Liver (tissue), 9 donors: Measurements from ENCODE around the gene POLR3C. TPM values are rescaled to one million over a fixed set of nuclear protein-coding genes. Genes with fewer than 3 reads are reported as not detected.

Experiments
- DNase-seq: peaks from one replicate; pipeline ENCODE4 v3.0.0-alpha.2; 2017; ENCODE audit warnings: low spot score
- H3K27ac ChIP-seq, 2 donors: one replicate each; pipeline ENCODE4 v1.7.0; 2013; ENCODE audit warnings: inconsistent platforms in 2 of 2, low read length in 2 of 2, control low read depth in 1 of 2, low read depth in 1 of 2, mild to moderate bottlenecking in 1 of 2
- H3K27me3 ChIP-seq, 4 donors: one replicate each; pipeline versions ENCODE4 v1.6.1 to v1.7.0; 2013; ENCODE audit warnings: low read length in 3 of 4, inconsistent platforms in 1 of 4, mild to moderate bottlenecking in 1 of 4, moderate library complexity in 1 of 4; ENCODE audit not compliant: control insufficient read depth in 4 of 4, insufficient read depth in 4 of 4
- H3K36me3 ChIP-seq, 4 donors: one replicate each; pipeline versions ENCODE4 v1.6.1 to v1.7.0; 2013; ENCODE audit warnings: low read length in 3 of 4, mild to moderate bottlenecking in 3 of 4, low read depth in 1 of 4, moderate library complexity in 1 of 4; ENCODE audit not compliant: control insufficient read depth in 4 of 4, insufficient read depth in 3 of 4
- H3K4me1 ChIP-seq, 4 donors: one replicate each; pipeline versions ENCODE4 v1.6.1 to v1.7.0; 2013; ENCODE audit warnings: low read length in 3 of 4, mild to moderate bottlenecking in 3 of 4, moderate library complexity in 1 of 4; ENCODE audit not compliant: control insufficient read depth in 4 of 4, insufficient read depth in 4 of 4
- H3K4me3 ChIP-seq, 3 donors: one replicate each; pipeline versions ENCODE4 v1.6.1 to v1.7.0; 2013; ENCODE audit warnings: low read length in 3 of 3, control low read depth in 1 of 3, low read depth in 1 of 3, mild to moderate bottlenecking in 1 of 3
- H3K9ac ChIP-seq, 2 donors: one replicate each; pipeline ENCODE4 v1.7.0; 2013; ENCODE audit warnings: low read length in 2 of 2, mild to moderate bottlenecking in 2 of 2, moderate library complexity in 2 of 2, control low read depth in 1 of 2, low read depth in 1 of 2
- H3K9me3 ChIP-seq, 4 donors: one replicate each; pipeline versions ENCODE4 v1.6.1 to v1.7.0; 2013; ENCODE audit warnings: low read length in 3 of 4; ENCODE audit not compliant: control insufficient read depth in 4 of 4
- EGR1 ChIP-seq, 2 donors: IDR thresholded peaks; 2 replicates each; pipeline ENCODE4 v1.6.1; 2016 to 2018; ENCODE audit warnings: antibody characterized with exemption in 2 of 2, low read depth in 2 of 2
- FOXA1 ChIP-seq: IDR thresholded peaks from 2 replicates; pipeline ENCODE4 v1.6.1; 2016; ENCODE audit warnings: antibody characterized with exemption
- FOXA2 ChIP-seq: IDR thresholded peaks from 2 replicates; pipeline ENCODE4 v1.6.1; 2016; ENCODE audit warnings: antibody characterized with exemption
- GABPA ChIP-seq, 2 donors: IDR thresholded peaks in 1 of 2; conservative IDR thresholded peaks in 1 of 2; 2 replicates each; pipeline ENCODE4 v1.6.1; 2016; ENCODE audit warnings: antibody characterized with exemption in 2 of 2, mild to moderate bottlenecking in 1 of 2, moderate library complexity in 1 of 2
- HNF4A ChIP-seq, 2 donors: conservative IDR thresholded peaks; 2 replicates each; pipeline ENCODE4 v1.6.1; 2016; ENCODE audit warnings: antibody characterized with exemption in 2 of 2, mild to moderate bottlenecking in 2 of 2
- HNF4G ChIP-seq: IDR thresholded peaks from 2 replicates; pipeline ENCODE4 v1.6.1; 2016; ENCODE audit warnings: antibody characterized with exemption
- JUND ChIP-seq, 2 donors: IDR thresholded peaks; 2 replicates each; pipeline ENCODE4 v1.6.1; 2016; ENCODE audit warnings: antibody characterized with exemption in 2 of 2
- NR2F2 ChIP-seq: IDR thresholded peaks from 2 replicates; pipeline ENCODE4 v1.6.1; 2016; ENCODE audit warnings: antibody characterized with exemption
- RAD21 ChIP-seq, 2 donors: IDR thresholded peaks; 2 replicates each; pipeline ENCODE4 v1.6.1; 2016; ENCODE audit warnings: antibody characterized with exemption in 2 of 2, mild to moderate bottlenecking in 2 of 2
- RXRA ChIP-seq, 2 donors: IDR thresholded peaks; 2 replicates each; pipeline ENCODE4 v1.6.1; 2017 to 2018; ENCODE audit warnings: antibody characterized with exemption in 2 of 2, mild to moderate bottlenecking in 1 of 2
- SP1 ChIP-seq: IDR thresholded peaks from 2 replicates; pipeline ENCODE4 v1.6.1; 2018; ENCODE audit warnings: antibody characterized with exemption, mild to moderate bottlenecking
- TAF1 ChIP-seq: conservative IDR thresholded peaks from 2 replicates; pipeline ENCODE4 v1.6.1; 2016; ENCODE audit warnings: antibody characterized with exemption, mild to moderate bottlenecking
- YY1 ChIP-seq: IDR thresholded peaks from 2 replicates; pipeline ENCODE4 v1.6.1; 2016; ENCODE audit warnings: antibody characterized with exemption, mild to moderate bottlenecking
- WGBS: extraction: QIAGEN DNeasy Blood & Tissue Kit; methylation state at CpG from one replicate; pipeline ENCODE4 v1.1.7; 2013; 5-methylcytosine and 5-hydroxymethylcytosine counted together
- polyA plus RNA-seq, 2 donors: library from polyadenylated mRNA; stranded (reverse) in 1 of 2; unstranded in 1 of 2; fragments of 200-250 nt in 1 of 2; fragments of >200 nt in 1 of 2; fragmentation: Nextera tagmentation in 1 of 2; extraction: Ambion mirVana in 1 of 2; gene quantifications; one replicate each; pipeline versions ENCODE4 v1.2.1 to v1.2.3, GENCODE V29; 2013 to 2015
- total RNA-seq, 2 donors: library from RNA; depleted of rRNA; stranded (reverse); fragments of >200 nt; gene quantifications; one replicate each; pipeline ENCODE4 v1.2.3, GENCODE V29; 2014
- TF ChIP-seq, protein P1 (sequence below): fragments of 150-350 bp; IDR thresholded peaks from 2 replicates; pipeline ENCODE4 v1.5.1; 2017; ENCODE audit warnings: improper control_type of control experiment, low read depth, low read length; ENCODE audit not compliant: missing input control
- TF ChIP-seq, protein P2 (sequence below): IDR thresholded peaks from 2 replicates; pipeline ENCODE4 v1.6.1; 2016; ENCODE audit warnings: antibody characterized with exemption
- TF ChIP-seq, protein P3 (sequence below): IDR thresholded peaks from 2 replicates; pipeline ENCODE4 v1.6.1; 2016; ENCODE audit warnings: antibody characterized with exemption
- TF ChIP-seq, protein P4 (sequence below): IDR thresholded peaks from 2 replicates; pipeline ENCODE4 v1.6.1; 2016; ENCODE audit warnings: antibody characterized with exemption
- TF ChIP-seq, protein P5 (sequence below): IDR thresholded peaks from 2 replicates; pipeline ENCODE4 v1.6.1; 2016; ENCODE audit warnings: antibody characterized with exemption, mild to moderate bottlenecking
- donor health status: healthy.
- donor health status: healthy.
- donor health status: healthy.
- donor health status: healthy.
- donor health status: healthy.

POLR3C gene
- total and polyA plus RNA-seq, 4 donors = 6.3 to 22.0 (median 10.6) TPM

DNA sequence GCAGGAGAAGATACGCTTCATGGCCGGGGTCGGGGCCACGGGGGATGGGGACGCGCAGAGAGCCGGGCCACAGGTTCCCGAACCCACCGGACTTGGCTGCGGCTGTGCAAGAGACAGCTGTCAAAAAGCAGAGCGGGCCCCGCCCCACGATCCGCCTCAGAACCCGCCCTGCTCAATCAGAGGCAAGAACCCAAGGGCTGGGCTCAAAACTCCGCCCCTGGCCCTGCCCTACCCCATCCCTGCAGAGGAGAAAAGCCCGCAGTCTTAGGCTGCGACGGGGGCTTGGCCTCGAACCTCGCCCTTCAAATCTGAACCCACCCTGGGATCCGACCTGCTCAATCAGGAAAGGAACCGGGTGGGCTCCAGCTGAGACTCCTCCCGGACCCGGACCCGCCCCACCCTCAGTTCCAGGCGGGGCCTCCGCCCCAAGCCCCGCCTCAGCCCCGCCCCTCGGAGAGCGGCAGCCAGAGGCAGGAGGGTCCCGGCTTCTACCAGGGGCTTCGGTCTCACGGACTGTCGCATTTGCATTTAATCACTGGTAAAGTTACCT, 61.8 kb downstream of the POLR3C start, which contains the start of gene ANKRD35:
Gene ANKRD35 (minus strand): TSS at position 129 of the 550 bp plus-strand sequence. CDS start 108 bp downstream, at position 21.
- 2% methylated on average over 36 of the region's 36 CpGs for WGBS
- TF ChIP-seq SP1 = no peak
- no peak for TF ChIP-seq EGR1 (IDR thresholded peaks at IDR 0.05; ENCODE audit: low read depth in 2 of 2)
- no peak for TF ChIP-seq NR2F2
- no peak for TF ChIP-seq GABPA (IDR thresholded peaks at IDR 0.05 in 1 of 2, conservative IDR thresholded peaks at IDR 0.05 in 1 of 2)
- no peak for TF ChIP-seq HNF4G
- TF ChIP-seq, protein P1, sequence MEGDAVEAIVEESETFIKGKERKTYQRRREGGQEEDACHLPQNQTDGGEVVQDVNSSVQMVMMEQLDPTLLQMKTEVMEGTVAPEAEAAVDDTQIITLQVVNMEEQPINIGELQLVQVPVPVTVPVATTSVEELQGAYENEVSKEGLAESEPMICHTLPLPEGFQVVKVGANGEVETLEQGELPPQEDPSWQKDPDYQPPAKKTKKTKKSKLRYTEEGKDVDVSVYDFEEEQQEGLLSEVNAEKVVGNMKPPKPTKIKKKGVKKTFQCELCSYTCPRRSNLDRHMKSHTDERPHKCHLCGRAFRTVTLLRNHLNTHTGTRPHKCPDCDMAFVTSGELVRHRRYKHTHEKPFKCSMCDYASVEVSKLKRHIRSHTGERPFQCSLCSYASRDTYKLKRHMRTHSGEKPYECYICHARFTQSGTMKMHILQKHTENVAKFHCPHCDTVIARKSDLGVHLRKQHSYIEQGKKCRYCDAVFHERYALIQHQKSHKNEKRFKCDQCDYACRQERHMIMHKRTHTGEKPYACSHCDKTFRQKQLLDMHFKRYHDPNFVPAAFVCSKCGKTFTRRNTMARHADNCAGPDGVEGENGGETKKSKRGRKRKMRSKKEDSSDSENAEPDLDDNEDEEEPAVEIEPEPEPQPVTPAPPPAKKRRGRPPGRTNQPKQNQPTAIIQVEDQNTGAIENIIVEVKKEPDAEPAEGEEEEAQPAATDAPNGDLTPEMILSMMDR = no peak
- no peak for TF ChIP-seq RXRA (IDR thresholded peaks at IDR 0.05)
- no peak for TF ChIP-seq FOXA1
- no peak for TF ChIP-seq YY1
- TF ChIP-seq, protein P2, sequence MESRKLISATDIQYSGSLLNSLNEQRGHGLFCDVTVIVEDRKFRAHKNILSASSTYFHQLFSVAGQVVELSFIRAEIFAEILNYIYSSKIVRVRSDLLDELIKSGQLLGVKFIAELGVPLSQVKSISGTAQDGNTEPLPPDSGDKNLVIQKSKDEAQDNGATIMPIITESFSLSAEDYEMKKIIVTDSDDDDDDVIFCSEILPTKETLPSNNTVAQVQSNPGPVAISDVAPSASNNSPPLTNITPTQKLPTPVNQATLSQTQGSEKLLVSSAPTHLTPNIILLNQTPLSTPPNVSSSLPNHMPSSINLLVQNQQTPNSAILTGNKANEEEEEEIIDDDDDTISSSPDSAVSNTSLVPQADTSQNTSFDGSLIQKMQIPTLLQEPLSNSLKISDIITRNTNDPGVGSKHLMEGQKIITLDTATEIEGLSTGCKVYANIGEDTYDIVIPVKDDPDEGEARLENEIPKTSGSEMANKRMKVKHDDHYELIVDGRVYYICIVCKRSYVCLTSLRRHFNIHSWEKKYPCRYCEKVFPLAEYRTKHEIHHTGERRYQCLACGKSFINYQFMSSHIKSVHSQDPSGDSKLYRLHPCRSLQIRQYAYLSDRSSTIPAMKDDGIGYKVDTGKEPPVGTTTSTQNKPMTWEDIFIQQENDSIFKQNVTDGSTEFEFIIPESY = no peak
- no peak for TF ChIP-seq RAD21 (IDR thresholded peaks at IDR 0.05)
- TF ChIP-seq, protein P3, sequence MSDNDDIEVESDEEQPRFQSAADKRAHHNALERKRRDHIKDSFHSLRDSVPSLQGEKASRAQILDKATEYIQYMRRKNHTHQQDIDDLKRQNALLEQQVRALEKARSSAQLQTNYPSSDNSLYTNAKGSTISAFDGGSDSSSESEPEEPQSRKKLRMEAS = no peak
- TF ChIP-seq, protein P4, sequence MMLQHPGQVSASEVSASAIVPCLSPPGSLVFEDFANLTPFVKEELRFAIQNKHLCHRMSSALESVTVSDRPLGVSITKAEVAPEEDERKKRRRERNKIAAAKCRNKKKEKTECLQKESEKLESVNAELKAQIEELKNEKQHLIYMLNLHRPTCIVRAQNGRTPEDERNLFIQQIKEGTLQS = no peak
- TF ChIP-seq JUND (IDR thresholded peaks at IDR 0.05) = no peak
- TF ChIP-seq TAF1 = no peak
- no peak for TF ChIP-seq FOXA2
- TF ChIP-seq HNF4A (conservative IDR thresholded peaks at IDR 0.05) = no peak
- TF ChIP-seq, protein P5, sequence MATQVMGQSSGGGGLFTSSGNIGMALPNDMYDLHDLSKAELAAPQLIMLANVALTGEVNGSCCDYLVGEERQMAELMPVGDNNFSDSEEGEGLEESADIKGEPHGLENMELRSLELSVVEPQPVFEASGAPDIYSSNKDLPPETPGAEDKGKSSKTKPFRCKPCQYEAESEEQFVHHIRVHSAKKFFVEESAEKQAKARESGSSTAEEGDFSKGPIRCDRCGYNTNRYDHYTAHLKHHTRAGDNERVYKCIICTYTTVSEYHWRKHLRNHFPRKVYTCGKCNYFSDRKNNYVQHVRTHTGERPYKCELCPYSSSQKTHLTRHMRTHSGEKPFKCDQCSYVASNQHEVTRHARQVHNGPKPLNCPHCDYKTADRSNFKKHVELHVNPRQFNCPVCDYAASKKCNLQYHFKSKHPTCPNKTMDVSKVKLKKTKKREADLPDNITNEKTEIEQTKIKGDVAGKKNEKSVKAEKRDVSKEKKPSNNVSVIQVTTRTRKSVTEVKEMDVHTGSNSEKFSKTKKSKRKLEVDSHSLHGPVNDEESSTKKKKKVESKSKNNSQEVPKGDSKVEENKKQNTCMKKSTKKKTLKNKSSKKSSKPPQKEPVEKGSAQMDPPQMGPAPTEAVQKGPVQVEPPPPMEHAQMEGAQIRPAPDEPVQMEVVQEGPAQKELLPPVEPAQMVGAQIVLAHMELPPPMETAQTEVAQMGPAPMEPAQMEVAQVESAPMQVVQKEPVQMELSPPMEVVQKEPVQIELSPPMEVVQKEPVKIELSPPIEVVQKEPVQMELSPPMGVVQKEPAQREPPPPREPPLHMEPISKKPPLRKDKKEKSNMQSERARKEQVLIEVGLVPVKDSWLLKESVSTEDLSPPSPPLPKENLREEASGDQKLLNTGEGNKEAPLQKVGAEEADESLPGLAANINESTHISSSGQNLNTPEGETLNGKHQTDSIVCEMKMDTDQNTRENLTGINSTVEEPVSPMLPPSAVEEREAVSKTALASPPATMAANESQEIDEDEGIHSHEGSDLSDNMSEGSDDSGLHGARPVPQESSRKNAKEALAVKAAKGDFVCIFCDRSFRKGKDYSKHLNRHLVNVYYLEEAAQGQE = no peak
- peak; percentile 87 for DNase-seq
- Histone ChIP-seq H3K4me1 (peaks cover 0 to 13% (median 6%) of the 10 kb centered on the region in 4 donors), H3K27ac (no peak within 1 kb of the TSS), H3K9me3 (no peaks in the 10 kb centered on the region), H3K9ac (no peak within 1 kb of the TSS), H3K27me3 (no peaks in the 10 kb centered on the region), H3K4me3 (peak within 1 kb of the TSS; percentile 63 to 81 (median 76)), H3K36me3 (no peaks in the 10 kb centered on the region)
